ENCODE results near the gene WBP2. TPM values are rescaled to one million over a fixed set of nuclear protein-coding genes. Genes with fewer than 3 reads are reported as not detected.

The WBP2 gene
- total and polyA plus RNA-seq, 9 of the 15 experiments (the other 6 are each of a cell fraction or from before 2014, with no cell fraction given) = 2.2 to 74.3 (median 20.0) TPM

GRCh38 chr17:75830164-75831031 is 24.7 kb downstream of the WBP2 start (continued):
- TF ChIP-seq MXI1 (IDR thresholded peaks at IDR 0.05; ENCODE audit: low read depth, low read length) (no peak), MTF1 (CRISPR knock-in tag; IDR thresholded peaks at IDR 0.05; ENCODE audit: borderline replicate concordance) (no peak)

- no peak overlapping the region for H2AFZ ChIP-seq (ENCODE audit: low read depth, low read length)
- no peak for DNase-seq (ENCODE audit: extremely low read depth in 1 of 4, low spot score in 3 of 4)
- H4K20me1 ChIP-seq (replicated peaks; ENCODE audit: control insufficient read depth, insufficient read depth, low read length) = 0 out of 2 replicates have a peak, but pooled peaks cover 4% of the 10 kb centered on the region
- intact Hi-C loops (cut with micrococcal nuclease) = no loop called here
- BruUV-seq (replicated peaks) = no TSS peak
- H3K79me2 ChIP-seq (ENCODE audit: control insufficient read depth, insufficient read depth, low read length) = peaks cover under 1% of the 10 kb centered on the region; the same call in 1 of the 3 replicates
- ATAC-seq = no peak
- POLR2A ChIA-PET = interaction anchor here (0.7 to 3.5 kb wide), 17 partner anchors 8 to 154 kb away, joined by 3 to 15 read pairs (median 6); partner anchors contain the start of gene UNC13D
- FAIRE-seq = no peak
- no peak overlapping the region for H3K4me2 ChIP-seq (ENCODE audit: insufficient read depth, low read length)
- H3K36me3 ChIP-seq (ENCODE audit: control insufficient read depth, insufficient read depth, low read length) = peaks cover 85% of the 10 kb centered on the region; the same call in 2 of the 3 replicates
- in situ Hi-C loops (cut with MboI) = no loop called here
- peaks cover 0 to 54% of the 10 kb centered on the region in 2 experiments; a peak in 3 of 5 replicates for H3K4me1 ChIP-seq (replicated peaks in 1 of 2; ENCODE audit: control insufficient read depth in 2 of 2, insufficient read depth in 2 of 2, low read length in 2 of 2)
- no peak overlapping the region for H3K27ac ChIP-seq (ENCODE audit: extremely low read depth, low read depth, low read length)
- no peak overlapping the region for H3K4me3 ChIP-seq
- no peaks in the 10 kb centered on the region for H3K9me1 ChIP-seq (ENCODE audit: control insufficient read depth, insufficient read depth, low read length)
- H3K9me3 ChIP-seq (replicated peaks; ENCODE audit: control insufficient read depth, insufficient read depth, low read depth, low read length) = no peaks in the 10 kb centered on the region
- H3K27me3 ChIP-seq (ENCODE audit: control insufficient read depth in 2 of 2, insufficient read depth in 2 of 2, low read length in 2 of 2) = no peaks in the 10 kb centered on the region
- no peak overlapping the region for H3K9ac ChIP-seq (ENCODE audit: insufficient read depth in 1 of 2, low read depth in 2 of 2, low read length in 2 of 2)
- 94% methylated on average over 6 of the region's 7 CpGs for WGBS (ENCODE audit: insufficient coverage, low coverage, missing lambda C conversion rate)
- CTCF ChIA-PET (ENCODE audit: low intra/inter-chr PET ratio) = no interaction called here
- TF ChIP-seq MXD1 (CRISPR knock-in tag; IDR thresholded peaks at IDR 0.05; ENCODE audit: borderline replicate concordance, poor library complexity, severe bottlenecking) (no peak), MEIS2 (IDR thresholded peaks at IDR 0.05; ENCODE audit: partially characterized antibody) (no peak), SIN3A (IDR thresholded peaks at IDR 0.05; ENCODE audit: borderline replicate concordance in 2 of 2, control insufficient read depth in 1 of 2, low read depth in 2 of 2, low read length in 2 of 2) (no peak), BMI1 (IDR thresholded peaks at IDR 0.05; ENCODE audit: low read length) (no peak), NFIC (IDR thresholded peaks at IDR 0.05) (no peak), FOXA3 (CRISPR knock-in tag; conservative IDR thresholded peaks at IDR 0.05 in 1 of 2, IDR thresholded peaks at IDR 0.05 in 1 of 2) (no peak), ESRRB (CRISPR knock-in tag; IDR thresholded peaks at IDR 0.05; ENCODE audit: borderline replicate concordance) (no peak), NFE2 (IDR thresholded peaks at IDR 0.05; ENCODE audit: low read depth) (no peak), BRD4 (IDR thresholded peaks at IDR 0.05) (no peak), MAFK (IDR thresholded peaks at IDR 0.05; ENCODE audit: low read length) (no peak), ZBTB33 (CRISPR knock-in tag; IDR thresholded peaks at IDR 0.05) (no peak), ZKSCAN8 (CRISPR knock-in tag; IDR thresholded peaks at IDR 0.05) (no peak), PTBP1 (IDR thresholded peaks at IDR 0.05; ENCODE audit: low read depth, low read length) (no peak), FOXO4 (CRISPR knock-in tag; IDR thresholded peaks at IDR 0.05) (no peak)
Measured at GRCh38 chr17:75829747-75830146, 25.4 kb downstream of the WBP2 start.

All from K562 (cell line).